HEK293 (cell line): ENCODE data around the gene TEAD3.
"Not testable (repeated sequence)": the region's sequence is repeated elsewhere in the genome, so short reads cannot be mapped to it uniquely, and the experiment has no call there.

Experiments
- CTCF ChIA-PET: fragments of 350-600 bp; formaldehyde crosslinking; extraction: SDS; loops from one replicate; lab custom pipeline; 2021; ENCODE audit warnings: antibody characterized with exemption; lab: Yijun Ruan, JAX
- POLR2A ChIA-PET: fragments of 300-600 bp; formaldehyde crosslinking; extraction: SDS; loops from one replicate; lab custom pipeline; 2020; ENCODE audit warnings: antibody characterized with exemption, inconsistent platforms; lab: Yijun Ruan, JAX
- H3K27ac ChIP-seq: fragments of 200-500 bp; sonication (Bioruptor generic); 2 replicates; pipeline ENCODE4 v1.5.1; 2014; ENCODE audit warnings: low read depth, low read length, control low read depth, inconsistent platforms; ENCODE audit errors: extremely low read depth
- H3K36me3 ChIP-seq, 2 experiments: fragments of 200-500 bp in 1 of 2; sonication (Bioruptor generic) in 1 of 2; 1 replicate in 1 of 2; 2 replicates in 1 of 2; pipeline ENCODE4 v1.5.1; 2014 to 2017; ENCODE audit warnings: inconsistent platforms in 2 of 2, low read length in 2 of 2; ENCODE audit not compliant: control insufficient read depth in 2 of 2, insufficient read depth in 1 of 2
- H3K4me1 ChIP-seq: fragments of 200-500 bp; sonication (Bioruptor generic); 2 replicates; pipeline ENCODE4 v1.5.1; 2014; ENCODE audit warnings: mild to moderate bottlenecking, low read length, inconsistent platforms; ENCODE audit not compliant: control insufficient read depth, insufficient read depth
- H3K4me3 ChIP-seq: 2 replicates; pipeline ENCODE4 v1.5.1; 2011; ENCODE audit warnings: low read depth, mild to moderate bottlenecking, control low read depth, low read length, moderate library complexity
- H3K9me3 ChIP-seq: fragments of 200-500 bp; sonication (Bioruptor generic); 2 replicates; pipeline ENCODE4 v1.5.1; 2014; ENCODE audit warnings: low read depth, low read length, inconsistent platforms; ENCODE audit not compliant: control insufficient read depth, insufficient read depth
- GLIS1 ChIP-seq: fragments of 450-650 bp; formaldehyde crosslinking; IDR thresholded peaks from 2 replicates; pipeline ENCODE4 v1.5.1; 2016; ENCODE audit warnings: missing biosample characterization, missing genetic modification characterization
- GLIS2 ChIP-seq: fragments of 450-650 bp; formaldehyde crosslinking; IDR thresholded peaks from 2 replicates; pipeline ENCODE4 v1.5.1; 2016; ENCODE audit warnings: missing biosample characterization, missing genetic modification characterization
- HOXC10 ChIP-seq: sonication (generic); formaldehyde crosslinking; IDR thresholded peaks from 2 replicates; pipeline ENCODE4 v1.8.1; 2023; ENCODE audit warnings: mild to moderate bottlenecking, missing genetic modification reagents
- INSM2 ChIP-seq: fragments of 450-650 bp; formaldehyde crosslinking; IDR thresholded peaks from 2 replicates; pipeline ENCODE4 v1.5.1; 2016; ENCODE audit warnings: missing biosample characterization, missing genetic modification characterization
- KLF1 ChIP-seq: fragments of 450-650 bp; formaldehyde crosslinking; IDR thresholded peaks from 2 replicates; pipeline ENCODE4 v1.5.1; 2016; ENCODE audit warnings: missing biosample characterization, missing genetic modification characterization
- TRIM28 ChIP-seq: IDR thresholded peaks from 2 replicates; pipeline ENCODE4 v1.6.1; 2011; ENCODE audit warnings: low read length, control low read depth, borderline replicate concordance
- YY1 ChIP-seq: fragments of 450-650 bp; formaldehyde crosslinking; IDR thresholded peaks from 2 replicates; pipeline ENCODE4 v1.5.1; 2018; ENCODE audit warnings: missing biosample characterization, missing genetic modification characterization
- ZNF169 ChIP-seq: fragments of 450-650 bp; formaldehyde crosslinking; IDR thresholded peaks from 2 replicates; pipeline ENCODE4 v1.5.1; 2016; ENCODE audit warnings: missing biosample characterization, missing genetic modification characterization
- ZNF202 ChIP-seq: fragments of 450-650 bp; formaldehyde crosslinking; IDR thresholded peaks from 2 replicates; pipeline ENCODE4 v1.5.1; 2016; ENCODE audit warnings: missing biosample characterization, missing genetic modification characterization, borderline replicate concordance
- ZNF366 ChIP-seq: fragments of 450-650 bp; formaldehyde crosslinking; conservative IDR thresholded peaks from 2 replicates; pipeline ENCODE4 v1.5.1; 2016; ENCODE audit warnings: missing biosample characterization, missing genetic modification characterization
- ZNF416 ChIP-seq: fragments of 450-650 bp; formaldehyde crosslinking; IDR thresholded peaks from 2 replicates; pipeline ENCODE4 v1.5.1; 2016; ENCODE audit warnings: missing biosample characterization, missing genetic modification characterization
- ZNF747 ChIP-seq: fragments of 450-650 bp; formaldehyde crosslinking; IDR thresholded peaks from 2 replicates; pipeline ENCODE4 v1.5.1; 2016; ENCODE audit warnings: missing biosample characterization, missing genetic modification characterization
- ZSCAN5A ChIP-seq: fragments of 450-650 bp; formaldehyde crosslinking; IDR thresholded peaks from 2 replicates; pipeline ENCODE4 v1.5.1; 2016; ENCODE audit warnings: missing biosample characterization, missing genetic modification characterization
- TF ChIP-seq, protein P1 (sequence below): fragments of 450-650 bp; formaldehyde crosslinking; IDR thresholded peaks from 2 replicates; pipeline ENCODE4 v1.5.1; 2016; ENCODE audit warnings: missing biosample characterization, missing genetic modification characterization

Gene TEAD3

DNA sequence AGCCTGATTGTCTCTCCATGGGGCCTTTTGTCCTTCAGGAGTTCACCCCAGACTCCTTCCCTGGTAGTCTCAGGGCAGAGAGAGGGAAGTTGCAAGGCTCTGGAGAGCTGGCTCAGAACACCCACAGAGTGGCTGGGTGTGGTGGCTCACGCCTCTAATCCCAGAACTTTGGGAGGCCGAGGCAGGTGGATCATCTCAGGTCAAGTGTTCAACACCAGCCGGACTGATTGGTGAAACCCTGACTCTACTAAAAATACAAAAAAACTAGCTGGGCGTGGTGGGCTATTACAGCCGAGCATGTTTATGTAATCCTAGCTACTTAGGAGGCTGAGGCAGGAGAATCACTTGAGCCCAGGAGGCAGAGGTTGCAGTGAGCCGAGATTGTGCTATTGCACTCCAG lies 39.0 kb upstream of the TEAD3 start:
- H3K4me1 ChIP-seq, H3K36me3 ChIP-seq, H3K4me3 ChIP-seq, H3K9me3 ChIP-seq, H3K27ac ChIP-seq, POLR2A ChIA-PET: not testable (repeated sequence)
- CTCF ChIA-PET, result interaction anchor here (1.0 to 1.7 kb wide), 4 partner anchors 14 to 49 kb away, joined by 3 to 13 read pairs (median 5); no protein-coding TSS in a partner anchor
- peak; percentile 92 for TF ChIP-seq KLF1 (tag by site-specific recombination)

GRCh38 chr6:35534407-35535170 lies 37.7 kb upstream of the TEAD3 start:
- Histone ChIP-seq H3K9me3 (no peaks in the 10 kb centered on the region), H3K4me3 (no peak overlapping the region), H3K4me1 (no peaks in the 10 kb centered on the region), H3K36me3 (no peaks in the 10 kb centered on the region), H3K27ac (no peak overlapping the region)
- TF ChIP-seq ZNF169 (tag by site-specific recombination), result no peak
- peak; percentile 17; the same call in 1 of the 2 replicates for TF ChIP-seq GLIS1
- ChIA-PET POLR2A (no interaction called here), CTCF (interaction anchor here (0.9 to 3.7 kb wide), 2 partner anchors 12 to 18 kb away, joined by 4 to 36 read pairs; no protein-coding TSS in a partner anchor)

DNA sequence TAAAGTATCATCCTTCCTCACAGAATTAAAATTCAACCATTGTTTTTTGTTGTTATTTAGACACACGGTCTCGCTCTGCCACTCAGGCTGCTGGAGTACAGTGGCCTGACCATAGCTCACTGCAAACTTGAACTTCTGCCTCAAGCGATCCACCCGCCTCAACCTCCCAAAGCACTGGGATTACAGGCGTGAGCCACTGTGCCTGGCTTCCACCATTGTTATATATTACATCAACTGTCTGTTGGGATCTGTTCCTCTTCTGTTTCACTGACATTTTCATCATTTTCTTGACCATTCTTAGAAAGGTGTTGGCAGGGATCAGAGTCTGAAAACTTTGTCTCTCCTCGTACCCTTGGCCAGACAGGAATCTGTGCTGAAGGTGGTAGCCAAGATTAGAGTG lies 37.1 kb upstream of the TEAD3 start:
- Histone ChIP-seq H3K4me3 (no peak overlapping the region), H3K9me3 (no peaks in the 10 kb centered on the region), H3K27ac (no peak overlapping the region), H3K36me3 (no peaks in the 10 kb centered on the region), H3K4me1 (no peaks in the 10 kb centered on the region)
- CTCF ChIA-PET, result interaction anchor here (0.6 to 3.7 kb wide), 5 partner anchors 11 to 422 kb away, joined by 3 to 36 read pairs (median 4); partner anchors contain the start of gene ARMC12
- POLR2A ChIA-PET, result no interaction called here
- TF ChIP-seq KLF1 (tag by site-specific recombination), result no peak
- TF ChIP-seq HOXC10 (CRISPR knock-in tag), result no peak
- TF ChIP-seq GLIS2 (tag by site-specific recombination), result no peak
- TF ChIP-seq YY1, result no peak
- TF ChIP-seq ZSCAN5A (tag by site-specific recombination), result no peak
- TF ChIP-seq INSM2, result no peak
- TF ChIP-seq ZNF747 (tag by site-specific recombination), result no peak
- TF ChIP-seq ZNF202 (tag by site-specific recombination), result no peak
- TF ChIP-seq, protein P1, sequence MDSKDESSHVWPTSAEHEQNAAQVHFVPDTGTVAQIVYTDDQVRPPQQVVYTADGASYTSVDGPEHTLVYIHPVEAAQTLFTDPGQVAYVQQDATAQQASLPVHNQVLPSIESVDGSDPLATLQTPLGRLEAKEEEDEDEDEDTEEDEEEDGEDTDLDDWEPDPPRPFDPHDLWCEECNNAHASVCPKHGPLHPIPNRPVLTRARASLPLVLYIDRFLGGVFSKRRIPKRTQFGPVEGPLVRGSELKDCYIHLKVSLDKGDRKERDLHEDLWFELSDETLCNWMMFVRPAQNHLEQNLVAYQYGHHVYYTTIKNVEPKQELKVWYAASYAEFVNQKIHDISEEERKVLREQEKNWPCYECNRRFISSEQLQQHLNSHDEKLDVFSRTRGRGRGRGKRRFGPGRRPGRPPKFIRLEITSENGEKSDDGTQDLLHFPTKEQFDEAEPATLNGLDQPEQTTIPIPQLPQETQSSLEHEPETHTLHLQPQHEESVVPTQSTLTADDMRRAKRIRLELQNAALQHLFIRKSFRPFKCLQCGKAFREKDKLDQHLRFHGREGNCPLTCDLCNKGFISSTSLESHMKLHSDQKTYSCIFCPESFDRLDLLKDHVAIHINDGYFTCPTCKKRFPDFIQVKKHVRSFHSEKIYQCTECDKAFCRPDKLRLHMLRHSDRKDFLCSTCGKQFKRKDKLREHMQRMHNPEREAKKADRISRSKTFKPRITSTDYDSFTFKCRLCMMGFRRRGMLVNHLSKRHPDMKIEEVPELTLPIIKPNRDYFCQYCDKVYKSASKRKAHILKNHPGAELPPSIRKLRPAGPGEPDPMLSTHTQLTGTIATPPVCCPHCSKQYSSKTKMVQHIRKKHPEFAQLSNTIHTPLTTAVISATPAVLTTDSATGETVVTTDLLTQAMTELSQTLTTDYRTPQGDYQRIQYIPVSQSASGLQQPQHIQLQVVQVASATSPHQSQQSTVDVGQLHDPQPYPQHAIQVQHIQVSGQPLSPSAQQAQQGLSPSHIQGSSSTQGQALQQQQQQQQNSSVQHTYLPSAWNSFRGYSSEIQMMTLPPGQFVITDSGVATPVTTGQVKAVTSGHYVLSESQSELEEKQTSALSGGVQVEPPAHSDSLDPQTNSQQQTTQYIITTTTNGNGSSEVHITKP (tag by site-specific recombination), result no peak
- TF ChIP-seq ZNF416 (tag by site-specific recombination), result no peak
- TF ChIP-seq TRIM28, result no peak
- no peak for TF ChIP-seq ZNF366 (tag by site-specific recombination)
- TF ChIP-seq, all 188 proteins: peak for 0
